ENCODE measurements around the gene CFAP61. TPM values are rescaled to one million over a fixed set of nuclear protein-coding genes. Genes with fewer than 3 reads are reported as not detected.

Gene CFAP61
- total RNA-seq, 1 donor from 2014 or later: not detected

GRCh38 chr20:20274821-20275220 lies 222.5 kb downstream of the CFAP61 start:
- no peaks in the 10 kb centered on the region for H3K36me3 Mint-ChIP-seq (ENCODE audit: low read depth)
- no peaks in the 10 kb centered on the region for H3K4me1 Mint-ChIP-seq (ENCODE audit: low read depth)
- H3K4me3 Mint-ChIP-seq (ENCODE audit: unreplicated experiment): no peak overlapping the region
- DNase-seq (ENCODE audit: low spot score): no peak
- H3K27ac Mint-ChIP-seq (ENCODE audit: unreplicated experiment): no peak overlapping the region
- H3K9me3 Mint-ChIP-seq (ENCODE audit: low read depth): no peaks in the 10 kb centered on the region
- peaks cover 3% of the 10 kb centered on the region for H3K27me3 Mint-ChIP-seq (ENCODE audit: low read depth)
- no peak for TF ChIP-seq CTCF (IDR thresholded peaks at IDR 0.05)

- Mint-ChIP-seq H3K27ac (ENCODE audit: unreplicated experiment) (no peak overlapping the region), H3K4me1 (ENCODE audit: low read depth) (no peaks in the 10 kb centered on the region), H3K27me3 (ENCODE audit: low read depth) (peaks cover 1% of the 10 kb centered on the region), H3K9me3 (ENCODE audit: low read depth) (no peaks in the 10 kb centered on the region), H3K4me3 (ENCODE audit: unreplicated experiment) (no peak overlapping the region), H3K36me3 (ENCODE audit: low read depth) (no peaks in the 10 kb centered on the region)
- DNase-seq (ENCODE audit: low spot score): no peak
- TF ChIP-seq CTCF (IDR thresholded peaks at IDR 0.05): no peak
Measured at GRCh38 chr20:20275636-20276035, 223.3 kb downstream of the CFAP61 start.

GRCh38 chr20:20276811-20277530 lies 224.6 kb downstream of the CFAP61 start:
- H3K27ac Mint-ChIP-seq (ENCODE audit: unreplicated experiment): no peak overlapping the region
- H3K9me3 Mint-ChIP-seq (ENCODE audit: low read depth): no peaks in the 10 kb centered on the region
- H3K27me3 Mint-ChIP-seq (ENCODE audit: low read depth): peaks cover 3% of the 10 kb centered on the region
- TF ChIP-seq CTCF (IDR thresholded peaks at IDR 0.05): no peak
- no peak overlapping the region for H3K4me3 Mint-ChIP-seq (ENCODE audit: unreplicated experiment)
- no peaks in the 10 kb centered on the region for H3K4me1 Mint-ChIP-seq (ENCODE audit: low read depth)
- no peak for DNase-seq (ENCODE audit: low spot score)
- no peaks in the 10 kb centered on the region for H3K36me3 Mint-ChIP-seq (ENCODE audit: low read depth)

- Mint-ChIP-seq H3K36me3 (ENCODE audit: low read depth) (no peaks in the 10 kb centered on the region), H3K4me3 (ENCODE audit: unreplicated experiment) (no peak overlapping the region), H3K27me3 (ENCODE audit: low read depth) (peaks cover 5% of the 10 kb centered on the region), H3K9me3 (ENCODE audit: low read depth) (no peaks in the 10 kb centered on the region), H3K27ac (ENCODE audit: unreplicated experiment) (no peak overlapping the region), H3K4me1 (ENCODE audit: low read depth) (no peaks in the 10 kb centered on the region)
- no peak for TF ChIP-seq CTCF (IDR thresholded peaks at IDR 0.05)
- no peak for DNase-seq (ENCODE audit: low spot score)
Measured at GRCh38 chr20:20277894-20278335, 225.6 kb downstream of the CFAP61 start.

GRCh38 chr20:20286061-20286460 lies 233.7 kb downstream of the CFAP61 start:
- no peaks in the 10 kb centered on the region for H3K4me1 Mint-ChIP-seq (ENCODE audit: low read depth)
- H3K9me3 Mint-ChIP-seq (ENCODE audit: low read depth): no peaks in the 10 kb centered on the region
- no peaks in the 10 kb centered on the region for H3K36me3 Mint-ChIP-seq (ENCODE audit: low read depth)
- no peak overlapping the region for H3K4me3 Mint-ChIP-seq (ENCODE audit: unreplicated experiment)
- H3K27me3 Mint-ChIP-seq (ENCODE audit: low read depth): peaks cover 11% of the 10 kb centered on the region
- DNase-seq (ENCODE audit: low spot score): no peak
- TF ChIP-seq CTCF (IDR thresholded peaks at IDR 0.05): no peak
- H3K27ac Mint-ChIP-seq (ENCODE audit: unreplicated experiment): no peak overlapping the region
